GF-D8 (cell line): ENCODE measurements around the gene MAB21L3.

Experiments used
- DNase-seq: peaks from one replicate; lab custom pipeline; 2025; lab: John Stamatoyannopoulos, UW

MAB21L3 gene

DNA sequence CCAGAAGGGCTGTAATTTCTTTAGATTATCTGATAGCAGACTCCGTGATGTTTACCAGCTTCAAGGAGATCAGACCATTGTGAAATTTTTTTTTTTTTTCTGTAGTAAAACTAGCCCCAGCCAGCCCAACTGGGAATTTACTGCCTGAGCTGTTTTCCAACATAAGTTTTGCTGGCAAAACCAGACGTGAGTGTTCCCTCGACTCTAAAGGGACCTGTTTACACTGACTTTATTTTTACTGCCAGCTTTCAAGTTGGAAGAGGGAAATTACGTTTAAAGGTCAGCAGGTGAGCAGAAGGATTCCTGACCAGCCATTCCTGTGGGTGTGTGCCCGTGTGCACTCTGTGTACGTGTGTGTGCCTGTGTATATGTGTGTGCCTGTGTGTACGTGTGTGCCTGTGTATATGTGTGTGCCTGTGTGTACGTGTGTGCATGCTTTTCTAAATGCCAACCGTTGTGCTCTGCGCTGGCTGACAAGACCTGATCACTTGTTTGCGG lies 374 bp downstream of the MAB21L3 start:
- DNase-seq, result no peak

DNA sequence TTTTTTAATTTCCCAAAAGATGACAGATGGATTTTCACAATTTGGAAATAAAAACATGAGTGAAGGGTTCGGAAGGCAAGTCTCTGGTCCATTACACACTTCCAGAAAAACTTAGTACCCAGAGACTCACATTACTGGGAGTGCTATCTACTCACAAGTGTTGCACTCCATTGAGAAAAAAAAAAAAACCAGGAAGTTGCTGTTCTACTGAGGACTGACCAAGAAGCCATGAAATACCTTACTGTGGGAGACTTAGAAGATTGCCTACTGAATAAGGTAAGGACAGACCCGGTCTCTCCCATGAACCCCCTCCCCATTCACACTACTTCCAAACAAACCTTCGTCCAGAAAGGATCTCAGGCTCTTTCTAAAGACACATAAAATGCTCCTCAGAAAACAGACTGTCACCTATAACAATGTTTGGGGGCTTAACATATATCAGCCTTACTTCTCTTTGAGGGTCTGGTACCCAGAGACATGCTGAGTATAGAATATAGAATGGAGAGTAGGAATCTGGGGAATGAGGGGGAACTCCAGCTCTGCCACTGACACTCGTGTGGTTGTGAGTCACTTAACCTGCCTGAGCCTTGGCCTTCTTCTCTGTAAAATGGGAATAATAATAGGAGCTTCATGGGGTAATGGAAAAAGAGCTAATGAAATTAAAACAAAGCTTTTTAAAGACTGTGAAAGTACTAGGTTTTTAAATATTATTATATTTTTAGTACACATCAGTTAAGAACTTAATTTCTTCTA lies 1.4 kb downstream of the MAB21L3 start:
- no peak for DNase-seq

DNA sequence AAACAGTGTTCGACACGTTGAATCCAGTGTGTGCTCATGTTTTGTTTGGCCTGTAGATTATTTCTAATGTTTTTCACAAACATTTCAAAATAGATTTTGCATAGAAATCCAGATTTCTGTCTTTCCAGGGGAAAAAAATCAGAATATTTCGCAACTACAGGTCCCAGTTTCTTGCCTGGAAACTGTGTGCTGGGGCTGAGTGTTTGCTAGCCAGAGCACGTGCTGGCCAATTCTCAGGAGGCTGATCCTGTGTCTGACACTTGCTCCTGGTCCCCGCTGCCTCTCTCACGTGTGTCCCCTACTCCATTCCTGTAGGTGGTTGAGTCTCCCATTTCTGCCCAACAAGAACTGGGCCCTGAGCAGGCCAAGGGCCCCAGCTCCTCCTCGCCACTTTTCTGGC lies 2.4 kb downstream of the MAB21L3 start:
- no peak for DNase-seq

DNA sequence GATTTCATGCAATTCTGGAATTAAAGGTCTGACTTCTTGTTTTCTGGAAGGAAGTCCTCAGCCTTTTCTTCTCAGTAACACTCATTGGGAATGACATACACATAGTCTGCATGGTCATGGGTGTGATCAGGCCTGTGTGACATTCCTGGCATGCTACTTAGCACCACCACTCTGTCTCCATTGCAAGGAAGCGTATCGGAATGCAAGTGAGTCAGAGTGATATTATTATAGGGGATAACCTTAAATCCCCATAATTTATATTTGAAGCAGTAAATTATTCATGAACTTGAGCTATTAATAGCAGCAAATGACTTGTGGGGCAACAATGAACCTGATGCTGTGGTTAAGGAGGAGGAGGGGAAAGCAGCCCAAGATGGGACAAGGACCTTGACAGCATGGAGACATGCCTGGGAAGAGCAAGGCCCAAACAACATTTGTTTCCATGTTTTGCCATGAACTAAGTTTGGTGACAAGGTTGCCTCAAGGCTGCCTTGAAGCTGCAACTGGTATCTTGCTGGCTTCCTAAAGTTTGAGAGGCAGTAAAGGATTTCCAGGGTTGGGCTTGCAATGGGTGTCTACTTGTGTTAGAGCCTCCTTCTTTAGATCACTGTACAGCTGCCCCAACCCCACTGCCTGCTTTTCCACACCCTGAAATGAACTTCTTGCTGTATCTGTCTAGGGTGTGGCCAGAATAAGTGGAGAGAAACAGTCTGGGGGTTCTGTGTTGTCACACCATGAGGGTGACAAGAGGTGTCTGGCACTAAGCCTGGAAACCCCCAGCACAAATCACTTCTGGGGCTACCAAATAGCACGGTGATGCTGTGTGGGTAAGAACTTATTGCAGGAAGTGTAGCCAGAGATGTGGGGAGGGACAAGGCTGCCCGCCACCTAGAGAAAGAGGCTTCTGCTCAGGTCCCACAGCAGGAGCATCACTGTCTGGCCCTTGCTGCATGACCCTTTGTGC lies 4.6 kb downstream of the MAB21L3 start:
- DNase-seq, result no peak

DNA sequence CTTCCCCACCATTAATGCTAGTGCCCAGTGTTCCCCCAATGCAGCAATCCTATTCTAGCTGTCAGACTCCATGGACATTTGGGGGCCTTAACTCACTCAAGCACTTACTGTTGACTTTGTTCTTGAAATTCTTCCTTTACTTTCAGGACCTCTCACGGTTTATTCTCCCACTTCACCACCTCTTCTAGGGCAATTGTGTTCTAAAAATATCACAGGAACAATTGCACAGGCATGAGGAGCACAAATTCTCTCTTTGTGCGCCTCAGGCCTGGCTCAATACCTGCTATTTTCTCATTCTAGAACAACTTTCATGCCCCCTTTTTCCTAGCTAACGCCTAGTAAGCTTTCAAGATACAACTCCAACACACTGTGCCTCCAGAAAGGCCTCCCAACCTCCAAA lies 7.3 kb downstream of the MAB21L3 start:
- DNase-seq, result no peak

DNA sequence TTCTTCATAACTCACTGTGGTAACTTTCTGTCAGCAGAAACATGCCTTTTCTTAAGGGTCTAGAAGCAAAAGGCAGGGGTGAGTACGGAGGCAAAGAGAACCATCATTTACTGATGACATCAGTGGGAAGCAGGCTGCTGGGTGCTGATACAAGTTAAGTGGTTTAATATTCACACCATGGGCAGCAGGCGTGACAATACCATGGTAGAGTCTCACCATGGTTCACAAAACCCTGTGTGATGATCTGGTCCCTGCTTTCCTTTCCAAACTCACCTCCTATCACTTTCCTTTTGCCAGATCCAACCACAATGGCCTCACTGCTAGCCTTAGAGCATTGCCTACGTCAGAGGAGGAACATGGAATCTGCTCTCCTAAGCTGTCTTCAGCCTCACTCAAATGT lies 8.7 kb downstream of the MAB21L3 start:
- no peak for DNase-seq

DNA sequence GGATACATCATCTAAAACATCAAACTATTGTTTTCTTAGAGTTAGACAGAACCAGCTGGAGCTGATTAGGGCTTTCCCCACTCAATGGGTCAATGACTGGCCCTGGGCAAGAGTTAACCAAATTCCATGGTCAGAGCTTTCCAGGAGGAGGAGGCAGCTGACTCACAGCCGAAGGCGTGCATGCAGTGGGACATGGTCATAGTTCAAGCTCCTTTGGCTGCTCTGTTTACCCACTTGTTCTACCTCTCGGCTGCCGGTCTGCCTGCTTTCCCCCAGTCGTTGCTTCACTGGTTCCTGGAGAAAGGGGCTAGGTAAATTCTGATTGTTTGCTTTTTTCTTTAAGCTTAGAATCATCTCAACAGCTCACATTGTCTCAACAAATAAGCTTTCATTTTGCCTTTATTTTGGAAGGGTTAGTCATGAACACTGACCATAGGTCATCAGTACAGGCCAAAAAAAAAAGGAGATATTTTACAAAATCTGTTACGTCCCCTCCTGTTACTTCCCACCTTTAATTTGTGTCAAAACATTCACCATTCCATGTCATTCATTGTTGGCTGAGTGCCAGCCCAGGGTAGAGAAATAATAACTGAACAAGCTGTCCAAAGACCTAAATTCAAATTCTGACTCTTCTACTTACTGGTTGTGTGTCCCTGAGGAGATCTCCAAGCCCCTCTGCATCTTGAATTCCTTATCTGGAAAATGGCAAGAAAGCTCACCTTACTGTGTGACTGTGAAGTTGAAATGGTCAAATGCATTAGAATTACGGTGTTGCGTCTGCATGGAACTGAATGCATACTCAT lies 12.0 kb downstream of the MAB21L3 start:
- DNase-seq, result no peak

DNA sequence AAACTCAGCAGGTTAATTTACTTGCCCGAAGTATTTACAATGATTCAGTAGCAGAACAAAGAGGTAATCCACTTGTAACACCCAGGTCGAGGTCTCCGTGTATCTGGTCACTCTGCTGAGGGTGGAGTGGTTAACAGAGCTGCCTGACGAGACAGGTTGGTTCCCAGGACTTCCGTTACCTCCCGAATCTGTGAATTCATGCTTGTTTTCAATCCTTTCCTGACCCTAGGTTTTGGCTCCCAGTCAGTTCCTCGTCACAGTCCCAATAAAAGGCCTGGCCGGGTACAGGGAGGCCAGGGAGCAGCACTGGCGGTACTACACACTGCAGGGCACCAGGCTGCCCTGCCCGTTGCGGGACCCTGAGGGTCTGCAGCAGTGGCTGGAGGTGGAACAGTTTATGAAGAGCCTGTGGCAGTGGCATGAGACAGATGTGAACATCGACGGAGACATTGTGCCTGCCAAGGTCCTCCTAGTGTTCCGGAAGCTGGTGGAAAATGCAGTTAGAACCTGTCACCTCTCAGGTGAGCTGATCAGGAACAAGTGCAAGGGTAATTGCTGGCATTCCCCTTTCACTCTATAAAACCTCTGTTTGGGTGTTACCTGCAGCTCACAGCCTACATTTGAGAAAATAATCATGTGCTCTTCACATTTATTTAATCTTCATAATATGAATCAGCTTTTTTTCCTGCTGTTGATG lies 12.8 kb downstream of the MAB21L3 start:
- no peak for DNase-seq

DNA sequence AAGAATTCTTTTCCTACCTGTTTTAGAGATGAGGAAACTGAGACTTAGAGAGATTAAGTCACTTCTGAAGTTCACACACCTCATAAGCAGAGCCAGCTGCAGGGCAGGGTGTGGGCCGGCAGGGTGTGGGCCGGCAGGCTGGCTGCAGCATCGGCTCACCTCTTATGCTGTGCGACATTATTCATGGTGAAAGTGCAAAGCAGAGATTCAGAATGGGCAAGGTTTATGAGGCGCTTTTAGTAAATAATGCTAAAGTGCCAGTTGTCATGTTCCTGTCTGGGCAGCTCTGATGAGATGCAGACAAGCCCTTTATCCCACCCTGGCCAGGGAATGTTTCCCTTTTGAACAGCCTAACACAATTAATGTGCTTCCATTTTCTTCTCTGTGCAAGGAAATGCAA lies 14.6 kb downstream of the MAB21L3 start:
- no peak for DNase-seq

DNA sequence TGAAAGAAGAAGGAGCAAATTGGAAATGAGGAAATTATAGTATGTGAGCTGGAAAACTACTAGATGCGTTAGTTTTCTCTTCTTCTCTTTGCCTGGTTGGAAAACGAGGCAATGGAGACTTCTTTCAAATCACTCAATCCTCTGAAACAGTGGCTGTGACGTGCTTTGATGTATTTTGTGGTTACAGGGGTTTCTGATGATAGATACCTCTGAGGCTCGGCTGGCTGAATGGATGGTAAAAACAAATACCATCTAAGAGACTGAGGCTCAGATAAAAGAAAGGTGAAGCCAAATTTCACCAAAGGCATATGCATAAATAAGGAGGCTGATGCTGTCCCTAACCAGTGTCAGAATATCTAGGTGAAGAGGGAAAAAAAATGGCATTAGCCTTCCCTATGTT lies 15.1 kb downstream of the MAB21L3 start:
- no peak for DNase-seq

DNA sequence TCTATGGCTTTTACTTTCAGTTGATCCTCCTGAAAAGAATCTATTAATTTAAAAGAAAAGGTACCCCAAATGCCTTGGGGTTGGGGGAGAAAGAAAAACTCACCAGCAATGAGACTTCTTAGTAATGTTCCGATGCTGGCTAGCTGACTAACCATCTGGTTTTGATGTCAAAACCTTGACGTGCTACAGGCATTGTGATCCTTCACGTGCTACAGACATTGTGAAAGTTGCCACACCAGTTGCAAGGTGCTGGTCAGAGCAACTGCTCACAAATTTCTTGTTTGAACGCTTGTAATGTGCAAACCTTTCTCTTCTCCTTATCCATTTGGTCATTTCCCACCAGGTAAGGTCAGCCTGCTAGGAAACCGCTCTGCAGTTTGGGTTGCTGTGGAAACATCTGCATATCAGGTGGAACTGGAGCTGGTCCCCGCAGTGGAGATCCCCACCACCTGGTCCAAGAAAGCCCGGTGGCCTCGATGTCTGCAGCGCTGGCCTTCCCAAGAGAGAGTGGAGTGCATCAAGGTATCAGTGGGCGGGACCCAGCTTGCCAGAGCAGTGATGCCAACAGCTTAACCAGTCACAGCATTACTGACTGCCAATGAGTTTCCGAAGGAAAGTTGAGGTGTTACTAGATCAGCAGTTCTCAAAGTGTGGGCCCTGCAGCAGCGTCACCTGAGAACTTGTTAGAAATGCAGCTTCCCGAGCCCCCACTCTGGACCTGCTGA lies 16.1 kb downstream of the MAB21L3 start:
- no peak for DNase-seq

DNA sequence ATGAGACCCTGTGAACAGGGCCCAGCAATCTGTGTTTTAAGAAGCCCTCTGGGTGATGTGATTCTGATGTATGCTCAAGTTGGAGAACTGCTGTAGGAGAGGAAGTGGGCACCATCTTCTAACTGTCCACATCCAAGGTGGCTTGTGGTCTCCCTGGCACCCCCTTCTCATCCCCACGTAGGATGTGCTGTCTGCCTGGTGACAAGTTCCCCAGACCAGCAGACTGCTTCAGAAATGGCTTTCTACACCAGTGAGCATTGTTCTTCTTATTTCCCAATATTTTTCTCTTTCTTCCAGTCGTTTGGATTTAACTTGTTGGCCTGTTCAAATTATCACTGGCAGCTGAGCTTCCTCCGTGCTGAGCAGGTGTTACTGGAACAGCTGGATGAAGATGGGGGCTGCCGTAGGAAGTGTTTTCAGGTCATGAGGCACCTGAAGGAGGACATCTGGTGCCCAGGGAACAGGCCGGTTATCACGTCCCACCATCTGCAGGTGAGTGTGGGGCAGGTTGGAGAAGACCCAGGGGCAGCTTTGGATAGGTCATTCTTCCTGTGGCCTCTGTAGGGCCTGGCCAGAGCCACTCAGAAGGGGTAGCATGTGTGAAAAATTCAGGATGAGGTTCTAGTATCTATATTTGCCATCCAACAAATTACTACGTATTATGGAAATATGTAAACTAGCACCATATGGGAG lies 16.8 kb downstream of the MAB21L3 start:
- no peak for DNase-seq

DNA sequence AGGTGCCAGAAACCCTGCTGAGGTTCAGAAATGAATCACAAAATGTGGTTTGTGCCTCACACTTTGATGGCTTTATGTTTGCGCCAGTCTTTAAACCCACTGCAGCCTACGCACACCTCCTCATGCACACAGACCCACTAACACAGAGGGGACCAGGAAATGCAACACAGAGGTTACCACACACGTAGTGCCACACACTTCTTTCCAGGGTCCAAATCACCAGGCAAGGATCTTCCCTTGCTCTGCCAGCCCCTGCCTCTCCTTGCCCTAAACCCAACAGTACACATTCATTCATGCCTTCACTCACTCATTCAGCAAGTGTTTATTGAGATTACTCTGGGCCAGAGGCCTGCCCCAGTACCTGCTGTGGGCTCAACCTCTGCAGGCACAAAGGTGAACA lies 17.5 kb downstream of the MAB21L3 start:
- no peak for DNase-seq

DNA sequence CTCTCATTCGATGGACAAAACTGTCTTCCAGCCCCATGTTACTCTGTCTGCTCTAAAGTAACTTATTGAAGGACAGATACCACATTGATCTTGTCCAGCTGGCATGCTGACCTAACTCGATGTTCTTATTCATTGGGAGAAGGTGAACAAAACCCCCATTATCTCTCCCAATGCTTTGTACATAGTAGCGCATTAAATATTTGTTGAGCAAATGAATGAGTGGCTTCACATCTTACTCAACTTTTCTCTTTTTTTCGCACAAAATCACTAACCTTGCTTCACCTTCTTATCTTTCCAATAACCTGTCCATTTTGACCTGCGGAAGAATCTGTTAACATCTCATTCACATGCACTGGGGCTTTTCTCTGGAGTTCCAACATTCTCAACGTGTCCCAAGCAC lies 18.3 kb downstream of the MAB21L3 start:
- no peak for DNase-seq

DNA sequence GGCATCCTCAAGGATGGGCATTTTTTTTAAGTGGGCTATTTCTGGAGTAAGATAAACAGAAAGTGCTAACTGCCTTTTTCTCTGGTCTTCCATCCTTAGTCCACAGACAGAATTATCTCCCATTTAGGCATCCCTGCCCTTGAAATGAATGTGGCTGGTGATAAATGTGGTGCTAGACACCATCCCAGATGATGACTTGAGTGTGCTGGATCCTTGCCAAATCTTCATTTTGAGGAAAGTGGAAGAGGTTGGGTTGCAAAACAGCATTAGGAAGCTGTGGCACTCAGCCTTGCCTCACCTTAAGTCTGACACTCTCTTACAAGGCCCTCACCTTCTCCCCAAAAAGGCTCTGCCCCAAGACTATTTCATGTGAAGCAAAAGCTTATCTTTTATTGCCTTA lies 19.2 kb downstream of the MAB21L3 start:
- no peak for DNase-seq

DNA sequence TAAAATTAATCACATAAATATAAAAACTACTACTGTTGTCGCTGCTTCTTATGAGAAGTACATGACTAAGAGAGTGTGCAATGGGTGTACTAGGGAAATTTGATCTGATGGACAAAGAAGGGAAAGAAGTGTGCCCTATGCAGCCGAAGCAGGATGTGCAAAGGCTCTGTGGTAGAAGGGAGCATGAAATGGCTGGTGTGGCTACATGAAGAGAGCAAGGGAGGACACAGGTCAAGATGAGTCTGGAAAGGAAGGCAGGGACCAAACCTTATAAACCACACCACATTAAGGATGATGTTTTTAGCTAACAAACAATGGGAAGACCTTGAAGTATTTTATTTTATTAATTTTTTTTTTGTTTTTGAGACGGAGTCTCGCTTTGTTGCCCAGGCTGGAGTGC lies 20.0 kb downstream of the MAB21L3 start:
- no peak for DNase-seq

DNA sequence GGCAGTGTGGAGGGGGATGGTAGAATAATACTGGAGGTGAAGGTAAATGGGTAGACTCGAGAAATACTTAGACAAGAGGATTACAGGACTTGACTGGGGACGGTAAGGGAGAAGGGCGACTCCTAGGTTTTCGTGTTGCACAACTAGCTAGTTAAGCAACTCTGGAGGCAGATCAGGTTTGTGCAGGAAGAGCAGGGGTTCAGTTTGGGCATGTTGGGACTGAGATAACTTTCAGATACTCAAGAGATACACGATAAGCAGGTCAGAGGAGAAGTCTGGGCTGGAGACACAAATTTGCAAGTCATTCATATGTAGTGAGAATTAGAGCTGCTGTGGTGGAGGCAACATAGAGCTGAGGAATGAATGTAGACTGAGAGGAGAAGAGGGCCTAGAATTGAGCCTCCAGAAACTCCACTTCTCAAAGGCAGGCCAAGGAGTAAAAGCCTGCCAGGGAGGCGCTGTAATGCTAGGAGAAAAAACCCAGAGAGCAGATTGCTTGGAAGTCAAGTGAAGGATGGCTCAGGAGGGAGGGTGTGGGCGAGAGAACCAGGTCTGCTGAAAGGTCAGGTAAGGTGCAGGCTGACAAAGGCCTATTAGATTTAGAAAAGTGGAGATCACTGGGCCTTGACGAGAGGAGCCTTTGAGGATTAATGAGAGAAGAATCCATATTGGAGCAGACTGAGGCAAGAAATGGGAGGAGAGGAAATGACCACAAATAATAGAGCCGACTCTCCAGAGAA lies 20.8 kb downstream of the MAB21L3 start:
- DNase-seq, result no peak

DNA sequence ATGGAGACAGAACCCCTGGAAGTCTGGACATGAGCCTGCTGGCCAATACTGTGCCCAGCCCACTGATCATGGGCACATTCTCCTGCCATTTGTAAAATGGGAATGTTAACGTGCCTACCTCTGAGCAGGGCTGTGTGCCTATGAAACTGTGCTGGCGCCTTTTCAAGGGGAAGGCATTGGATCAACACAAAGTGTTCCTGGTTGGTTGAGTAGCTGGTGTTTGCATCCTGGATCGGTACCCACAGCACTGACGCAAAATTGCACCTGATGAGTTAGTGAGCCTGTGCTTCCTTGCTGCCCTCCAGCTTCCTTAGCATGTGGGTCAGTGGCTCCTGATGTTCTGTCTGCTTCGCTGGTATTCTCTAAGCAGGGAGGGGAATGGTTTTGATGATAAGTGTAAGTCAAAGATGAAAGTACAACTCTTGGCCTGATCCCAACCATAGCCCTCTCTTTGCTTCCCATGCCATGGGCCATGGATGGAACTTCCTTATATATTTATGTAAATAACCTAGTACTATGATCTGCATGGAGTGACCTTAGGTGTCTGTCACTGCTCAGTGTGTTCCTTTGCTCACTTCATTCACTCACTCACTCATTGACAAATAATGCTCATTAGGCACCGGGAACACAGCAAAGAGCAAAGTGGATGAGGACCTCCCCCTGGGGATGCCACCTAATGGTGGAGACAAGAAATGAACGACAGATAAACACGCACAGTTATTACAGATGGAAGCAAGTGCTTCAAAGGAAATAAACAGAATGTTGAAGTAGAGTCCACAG lies 22.7 kb downstream of the MAB21L3 start:
- DNase-seq, result no peak

DNA sequence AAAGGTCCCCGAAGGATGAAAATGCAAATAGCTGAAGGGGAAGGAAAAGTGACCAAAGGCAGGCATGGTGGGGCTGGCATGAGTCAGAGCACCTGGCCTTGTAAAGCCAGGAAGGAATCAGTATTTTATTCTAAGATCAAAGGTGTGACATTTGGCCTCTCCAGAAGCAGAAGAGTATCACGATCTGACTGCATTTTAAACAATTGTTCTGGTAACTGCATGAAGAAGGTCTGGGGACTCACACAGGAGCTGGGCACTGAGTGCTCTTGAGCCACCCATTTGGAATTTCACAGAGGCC lies 23.2 kb downstream of the MAB21L3 start:
- DNase-seq, result no peak
